Stimulated activated CD8-positive, alpha-beta memory T cell treated with anti-CD3 and anti-CD28 coated beads, Interleukin-7, amount 100 ng/mL, for 4 hours (primary cell): ENCODE measurements around the gene CD300A.
"Not testable (repeated sequence)": the region's sequence is repeated elsewhere in the genome, so short reads cannot be mapped to it uniquely, and the experiment has no call there.

Experiments
- DNase-seq, 2 donors: peaks; one replicate each; pipeline ENCODE4 v3.0.0-alpha.2; 2020; ENCODE audit warnings: low read depth in 2 of 2

The CD300A gene

DNA sequence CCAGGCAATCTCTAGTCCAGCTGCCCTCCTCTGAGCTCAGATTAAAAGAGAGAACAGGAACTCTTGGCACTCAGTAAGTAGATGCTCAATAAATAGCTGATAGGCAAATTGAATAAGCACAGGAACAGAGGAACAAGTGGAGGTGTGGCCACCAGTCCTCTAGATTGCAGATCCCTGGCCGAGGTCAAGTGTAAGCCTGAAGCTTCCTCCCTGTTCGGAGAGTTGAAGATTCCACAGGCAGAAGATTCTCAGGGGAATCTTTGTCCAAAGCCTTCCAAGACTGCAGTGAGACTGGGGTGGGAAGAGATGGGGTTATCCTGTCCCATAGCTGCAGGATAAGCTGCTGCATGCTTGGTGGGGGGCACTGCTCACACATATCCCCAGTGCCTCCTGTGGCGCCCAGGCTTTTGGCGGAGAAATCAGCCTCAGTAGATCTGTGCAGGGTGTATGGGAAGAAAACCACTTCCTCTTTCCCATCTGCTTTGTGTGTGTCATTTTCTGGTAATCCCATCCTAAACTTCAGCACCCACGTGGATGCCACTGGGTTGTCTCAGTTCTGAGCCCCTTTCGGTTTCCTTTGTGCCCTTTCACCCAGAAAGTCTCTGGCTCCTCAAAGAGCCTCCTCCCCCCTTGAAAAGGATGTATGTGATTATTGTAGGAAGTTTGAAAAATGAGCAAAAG, 12.1 kb downstream of the CD300A start:
- DNase-seq: no peak

DNA sequence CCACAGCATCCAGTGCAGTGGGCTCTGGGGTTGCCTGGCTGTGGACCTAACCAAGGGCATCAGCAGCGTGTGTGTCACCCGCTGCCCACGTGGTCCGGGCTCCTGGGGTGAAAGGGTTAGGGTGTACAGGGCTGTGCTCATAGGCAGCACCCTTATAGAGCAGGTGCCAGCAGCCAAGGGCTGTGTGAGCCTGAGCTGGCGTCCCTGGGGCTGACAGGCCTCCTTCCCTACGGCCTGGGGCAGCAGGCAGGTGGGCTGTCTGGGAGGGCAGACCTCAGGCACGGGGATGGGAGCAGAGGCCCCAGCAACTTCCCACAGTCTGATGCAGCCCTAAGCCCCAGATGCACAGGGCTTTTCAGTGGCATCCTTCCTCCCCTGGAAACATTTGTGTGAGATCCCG, 13.9 kb downstream of the CD300A start:
- DNase-seq: no peak

DNA sequence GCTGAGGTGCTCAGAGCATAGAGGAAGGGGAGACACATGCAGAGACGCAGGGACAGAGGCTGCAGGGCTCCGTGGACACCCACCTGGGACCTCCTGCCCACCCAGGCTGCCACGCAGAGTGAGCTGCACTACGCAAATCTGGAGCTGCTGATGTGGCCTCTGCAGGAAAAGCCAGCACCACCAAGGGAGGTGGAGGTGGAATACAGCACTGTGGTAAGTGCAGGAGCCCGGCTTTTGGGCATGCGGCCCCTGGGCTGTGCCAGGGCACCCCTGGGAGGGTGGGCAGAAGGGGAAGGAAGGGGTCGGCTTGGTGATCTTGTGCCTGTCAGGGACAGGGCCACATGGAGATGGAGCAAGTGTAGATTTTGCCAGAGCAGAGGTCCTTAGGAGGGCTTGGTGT, 15.2 kb downstream of the CD300A start:
- DNase-seq: no peak

DNA sequence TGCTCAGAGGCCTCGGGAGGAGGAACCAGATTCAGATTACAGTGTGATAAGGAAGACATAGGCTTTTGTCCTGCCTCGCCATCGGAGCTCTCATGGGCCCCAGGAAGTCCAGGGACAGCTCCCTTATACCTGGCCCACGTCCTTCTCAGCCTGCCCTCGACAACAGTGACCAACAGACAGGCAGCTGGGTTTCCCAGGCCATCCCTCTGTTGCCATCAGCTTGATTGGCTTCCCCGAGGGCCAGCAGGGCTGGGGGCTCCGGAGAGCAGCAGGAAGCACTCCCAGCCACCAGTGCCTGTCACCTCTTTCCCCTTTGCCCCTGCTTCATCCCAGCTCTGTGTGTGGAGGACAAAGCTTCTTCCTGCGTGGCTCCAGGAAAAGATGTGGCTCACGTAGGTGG, 17.6 kb downstream of the CD300A start:
- DNase-seq: no peak

DNA sequence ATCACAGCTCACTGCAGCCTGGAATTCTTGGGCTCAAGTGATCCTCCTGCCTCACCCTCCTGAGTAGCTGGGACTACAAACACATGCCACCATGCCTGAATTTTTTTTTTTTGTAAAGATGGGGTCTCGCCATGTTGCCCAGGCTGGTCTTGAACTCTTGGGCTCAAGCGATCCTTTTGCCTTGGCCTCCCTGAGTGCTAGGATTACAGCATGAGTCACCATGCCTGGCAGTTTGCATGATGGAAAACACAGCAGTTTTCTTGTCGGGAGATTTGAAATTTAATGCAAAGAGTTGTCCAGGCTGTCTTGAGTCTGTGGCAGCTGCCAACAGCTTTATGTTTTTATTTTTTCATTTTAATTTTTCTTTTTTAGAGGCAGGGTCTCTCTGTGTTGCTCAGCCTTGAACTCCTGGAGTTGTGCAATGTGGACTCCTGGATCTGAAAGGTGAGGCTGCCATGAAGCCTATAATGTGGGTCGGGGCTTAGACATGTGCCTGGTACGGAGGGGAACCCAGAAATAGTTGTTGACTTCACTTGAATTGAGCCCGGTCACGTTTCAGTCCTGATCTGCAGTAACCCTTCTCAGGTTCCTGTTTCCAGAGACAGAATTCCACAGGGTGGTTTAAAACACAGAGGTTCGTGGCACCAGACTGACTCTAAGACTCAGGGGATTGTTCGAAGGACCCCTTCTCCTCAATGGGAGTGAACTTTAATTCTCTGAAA, 18.7 kb downstream of the CD300A start:
- no peak for DNase-seq

DNA sequence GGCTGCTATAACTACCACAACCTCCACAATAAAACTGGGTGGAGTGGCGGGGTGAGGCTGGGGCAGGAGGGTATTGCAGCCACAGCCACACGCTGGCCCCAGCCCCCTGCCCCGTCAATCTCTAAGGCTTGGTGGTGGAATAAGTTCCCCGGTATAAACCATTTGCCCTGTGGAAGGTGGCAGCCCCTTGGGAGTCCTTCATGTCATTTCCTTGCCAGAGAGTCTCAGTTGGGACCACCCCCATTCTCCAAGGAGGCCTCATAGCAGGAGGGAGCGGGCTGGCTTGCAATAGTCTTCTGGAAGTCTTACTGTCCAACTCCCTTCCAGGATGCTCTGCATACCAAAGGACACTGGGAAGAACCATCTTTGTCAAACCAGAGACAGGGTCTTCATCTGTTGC, 19.4 kb downstream of the CD300A start:
- DNase-seq: no peak

DNA sequence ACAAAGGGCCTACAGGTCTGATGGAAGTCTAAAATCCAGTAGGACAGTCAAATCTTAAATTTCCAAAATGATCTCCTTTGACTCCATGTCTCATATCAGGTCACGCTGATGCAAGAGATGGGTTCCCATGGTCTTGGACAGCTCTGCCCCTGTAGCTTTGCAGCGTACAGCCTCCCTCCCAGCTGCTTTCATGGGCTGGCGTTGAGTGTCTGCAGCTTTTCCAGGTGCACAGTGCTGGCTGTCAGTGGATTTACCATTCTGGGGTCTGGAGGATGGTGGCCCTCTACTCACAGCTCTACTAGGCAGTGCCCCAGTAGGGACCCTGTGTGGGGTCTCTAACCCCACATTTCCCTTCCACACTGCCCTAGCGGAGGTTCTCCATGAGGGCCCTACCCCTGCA, 21.8 kb downstream of the CD300A start:
- not testable (repeated sequence) for DNase-seq

DNA sequence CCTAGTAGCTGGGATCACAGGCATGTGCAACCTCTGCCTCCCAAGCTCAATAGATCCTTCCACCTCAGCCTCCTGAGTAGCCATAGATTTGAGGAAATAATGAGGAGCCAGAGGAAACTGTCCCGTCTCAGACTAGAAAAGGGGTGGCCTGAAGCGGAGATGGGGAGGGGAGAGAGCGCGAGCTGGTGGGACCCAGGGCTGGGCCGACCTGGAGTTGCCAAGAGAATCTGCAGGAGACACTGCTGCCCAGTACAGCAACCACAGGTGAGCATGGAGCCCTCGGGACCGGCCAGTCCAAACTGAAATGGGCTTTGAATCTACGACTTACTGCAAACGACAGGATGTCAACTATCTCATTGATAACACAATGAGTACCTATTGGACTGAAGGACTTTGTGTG, 24.3 kb downstream of the CD300A start:
- no peak for DNase-seq

DNA sequence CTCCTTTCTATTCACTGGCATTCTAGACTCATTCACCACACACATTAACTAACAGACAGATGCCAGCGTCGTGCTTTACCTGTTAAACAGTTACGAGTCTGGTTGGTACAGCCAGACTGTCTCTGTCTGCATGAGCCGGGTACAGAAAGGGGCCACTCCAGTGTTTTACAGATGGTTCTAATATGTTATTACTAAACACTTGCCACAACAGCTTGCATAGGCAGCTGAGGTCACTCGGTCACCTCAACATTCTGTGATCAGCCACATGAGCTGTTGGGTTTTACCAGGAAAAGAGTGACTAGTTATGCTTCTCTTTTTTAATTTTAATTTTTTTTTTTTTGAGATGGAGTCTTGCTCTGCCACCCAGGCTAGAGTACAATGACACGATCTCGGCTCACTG, 25.2 kb downstream of the CD300A start:
- DNase-seq: no peak

DNA sequence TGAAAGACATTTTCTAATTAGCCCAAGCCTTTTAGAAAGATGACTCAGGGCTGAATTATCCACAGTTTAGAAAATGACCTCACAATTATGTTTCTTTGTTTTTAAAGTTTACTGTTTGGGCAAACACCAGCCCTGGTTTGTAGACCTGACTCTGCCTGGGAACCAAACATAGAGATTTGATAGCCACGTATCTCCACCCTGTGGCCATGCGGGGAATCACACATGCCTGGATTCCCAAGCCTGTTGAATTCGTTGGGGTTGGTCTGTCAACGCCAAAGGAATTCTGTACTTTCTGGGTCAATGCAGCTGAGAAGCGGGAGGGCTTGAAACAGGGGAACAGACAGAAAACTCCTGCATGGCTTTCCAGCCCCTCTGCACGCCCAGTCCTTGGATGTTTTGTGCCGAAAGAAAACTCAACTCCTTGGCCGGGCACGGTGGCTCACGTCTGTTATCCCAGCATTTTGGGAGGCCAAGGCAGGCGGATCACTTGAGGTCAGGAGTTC, 26.9 kb downstream of the CD300A start:
- DNase-seq: no peak

DNA sequence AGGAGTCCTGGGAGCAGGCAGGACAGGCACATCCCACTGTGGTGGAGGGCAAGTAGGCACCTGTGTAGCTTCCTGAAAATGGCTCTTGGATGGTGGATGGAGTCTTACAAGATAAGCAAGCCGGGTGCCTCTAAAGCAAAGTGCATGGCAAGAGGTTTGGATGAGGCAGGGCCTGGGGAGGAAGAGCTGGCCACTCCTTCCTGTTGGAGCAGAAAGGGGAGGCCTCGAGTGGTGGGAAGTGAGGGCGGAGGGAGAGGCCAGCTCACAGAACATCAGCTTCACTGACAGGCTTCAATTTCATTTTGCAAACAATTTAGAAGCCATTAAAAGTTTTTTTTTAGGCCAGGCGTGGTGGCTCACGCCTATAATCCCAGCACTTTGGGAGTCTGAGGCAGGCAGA, 31.0 kb downstream of the CD300A start:
- DNase-seq: no peak

DNA sequence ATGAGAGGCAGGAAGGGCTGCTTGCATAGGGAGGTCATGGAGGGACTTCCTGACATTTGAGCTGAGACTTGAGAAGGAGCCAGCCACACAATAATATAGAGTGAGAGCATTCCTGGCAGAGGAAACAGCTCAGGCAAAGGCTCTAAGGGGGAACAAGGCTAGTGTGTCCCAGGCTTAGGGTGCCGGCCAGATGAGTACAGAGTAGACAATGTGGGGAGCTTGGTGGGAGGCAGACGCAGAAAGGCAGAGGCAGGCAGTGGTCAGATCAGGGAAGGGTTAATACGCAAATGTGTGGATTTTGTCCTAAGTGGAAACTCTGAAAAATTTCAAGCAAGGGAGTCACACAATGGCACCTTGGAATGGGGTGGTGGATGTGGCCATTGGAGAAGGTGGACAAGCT, 33.6 kb downstream of the CD300A start:
- no peak for DNase-seq

DNA sequence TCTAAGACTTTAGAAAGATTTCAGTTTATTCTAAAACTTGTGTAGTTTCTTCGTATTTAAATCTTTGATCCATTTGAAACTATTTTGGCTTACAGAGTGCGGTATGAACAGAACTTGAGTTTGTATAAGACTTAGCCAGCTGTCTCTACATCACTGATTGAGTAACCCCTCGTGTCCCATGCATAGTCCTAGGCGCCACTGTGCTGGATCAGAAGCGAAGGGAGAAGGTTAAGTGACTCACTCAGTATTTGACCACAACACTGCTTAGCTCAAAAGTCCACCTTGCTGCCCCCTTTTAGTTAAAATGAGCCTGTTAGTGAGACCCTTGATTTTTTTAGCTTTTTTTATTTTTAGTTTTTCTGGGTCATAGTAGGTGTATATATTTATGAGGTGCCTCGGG, 36.4 kb downstream of the CD300A start:
- DNase-seq: no peak

DNA sequence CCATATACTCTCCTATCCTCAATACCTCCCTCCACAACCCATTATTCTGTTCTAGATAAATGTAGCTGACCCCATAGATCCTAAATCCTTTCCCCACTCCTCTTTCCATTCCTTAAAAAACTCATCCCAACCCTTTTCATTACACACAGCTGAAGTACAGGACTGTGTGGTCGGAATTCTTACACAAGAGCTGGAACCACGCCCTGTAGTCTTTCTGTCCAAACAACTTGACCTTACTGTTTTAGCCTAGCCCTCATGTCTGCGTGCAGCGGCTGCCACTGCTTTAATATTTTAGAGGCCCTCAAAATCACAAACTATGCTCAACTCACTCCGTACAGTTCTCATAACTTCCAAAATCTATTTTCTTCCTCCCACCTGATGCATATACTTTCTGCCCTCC, 37.5 kb downstream of the CD300A start:
- not testable (repeated sequence) for DNase-seq

DNA sequence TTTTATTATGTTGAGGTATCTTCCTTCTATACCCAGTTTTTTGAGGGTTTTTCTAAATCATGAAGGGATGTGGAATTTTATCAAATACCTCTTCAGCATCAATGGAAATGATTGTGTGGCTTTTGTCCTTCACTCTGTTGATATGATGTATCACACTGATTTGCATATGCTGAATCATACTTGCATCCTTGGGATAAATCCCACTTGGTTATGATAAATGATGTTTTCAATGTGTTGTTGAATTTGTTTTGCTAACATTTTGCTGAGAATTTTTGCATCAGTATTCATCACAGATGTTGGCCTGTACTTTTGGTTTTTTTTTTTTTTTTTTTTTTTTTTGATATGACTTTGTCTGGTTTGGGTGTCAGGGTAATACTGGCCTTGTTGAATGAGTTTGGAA, 41.7 kb downstream of the CD300A start:
- no peak for DNase-seq

DNA sequence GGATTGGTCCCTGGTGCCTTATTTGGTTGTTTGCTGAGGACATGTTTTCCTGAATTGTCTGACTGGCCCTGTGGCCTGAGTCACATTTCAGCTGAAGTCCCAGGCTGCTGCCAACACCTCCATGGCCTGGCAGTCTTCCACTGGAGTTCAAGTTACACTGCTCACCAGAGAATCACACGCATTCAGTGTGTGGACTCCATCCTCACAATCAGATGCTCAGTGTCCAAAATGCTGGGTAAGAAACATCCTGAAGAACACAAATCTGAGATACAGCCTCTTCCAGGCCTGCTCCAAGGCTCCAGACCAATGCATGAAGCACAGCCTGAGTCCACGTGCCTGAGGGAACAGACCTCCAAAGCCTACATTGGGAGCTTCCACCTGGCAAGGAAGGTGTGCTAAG, 45.6 kb downstream of the CD300A start:
- no peak for DNase-seq

DNA sequence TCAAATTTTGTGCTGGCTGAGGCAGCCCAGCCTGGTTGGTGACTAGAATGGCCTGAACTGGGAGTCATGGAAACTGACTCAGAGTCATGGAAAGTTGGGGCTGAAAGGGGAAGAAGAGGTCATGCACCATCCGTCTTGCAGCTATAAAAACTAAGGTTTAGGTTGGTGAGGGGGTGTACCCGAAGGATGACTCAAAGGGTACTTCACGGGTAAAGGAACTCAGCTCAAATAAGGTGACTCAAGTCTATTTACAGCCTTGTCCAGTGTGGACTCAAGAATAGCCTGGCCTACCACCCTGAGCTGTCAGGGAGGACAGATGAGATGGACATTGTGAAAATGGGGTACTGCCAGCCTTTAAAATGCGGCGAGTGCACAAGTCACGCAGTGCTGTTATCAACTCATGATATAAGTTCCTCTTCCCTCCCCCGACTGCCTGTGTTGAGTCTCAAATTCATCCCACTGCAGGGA, 46.2 kb downstream of the CD300A start:
- DNase-seq: no peak

DNA sequence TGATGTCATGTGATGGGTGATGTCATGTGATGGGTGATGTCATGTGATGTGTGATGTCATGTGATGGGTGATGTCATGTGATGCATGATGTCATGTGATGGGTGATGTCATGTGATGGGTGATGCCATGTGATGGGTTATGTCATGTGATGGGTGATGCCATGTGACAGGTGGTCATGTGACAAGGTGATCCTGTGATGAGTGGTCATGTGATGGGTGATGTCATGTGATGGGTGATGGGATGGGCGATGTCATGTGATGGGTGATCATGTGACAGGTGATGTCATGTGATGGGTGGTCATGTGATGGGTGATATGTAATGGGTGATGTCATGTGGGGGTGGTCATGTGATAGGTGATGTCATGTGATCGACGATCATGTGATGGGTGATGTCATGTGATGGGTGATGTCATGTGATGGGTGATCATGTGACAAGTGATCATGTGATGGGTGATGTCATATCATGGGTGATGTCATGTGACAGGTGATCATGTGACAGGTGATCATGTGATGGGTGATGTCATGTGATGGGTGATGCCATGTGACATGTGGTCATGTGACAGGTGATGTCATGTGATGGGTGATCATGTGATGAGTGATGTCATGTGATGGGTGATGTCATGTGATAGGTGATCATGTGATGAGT, 47.7 kb downstream of the CD300A start:
- DNase-seq: peak in 1 of 2 donors; percentile 22

DNA sequence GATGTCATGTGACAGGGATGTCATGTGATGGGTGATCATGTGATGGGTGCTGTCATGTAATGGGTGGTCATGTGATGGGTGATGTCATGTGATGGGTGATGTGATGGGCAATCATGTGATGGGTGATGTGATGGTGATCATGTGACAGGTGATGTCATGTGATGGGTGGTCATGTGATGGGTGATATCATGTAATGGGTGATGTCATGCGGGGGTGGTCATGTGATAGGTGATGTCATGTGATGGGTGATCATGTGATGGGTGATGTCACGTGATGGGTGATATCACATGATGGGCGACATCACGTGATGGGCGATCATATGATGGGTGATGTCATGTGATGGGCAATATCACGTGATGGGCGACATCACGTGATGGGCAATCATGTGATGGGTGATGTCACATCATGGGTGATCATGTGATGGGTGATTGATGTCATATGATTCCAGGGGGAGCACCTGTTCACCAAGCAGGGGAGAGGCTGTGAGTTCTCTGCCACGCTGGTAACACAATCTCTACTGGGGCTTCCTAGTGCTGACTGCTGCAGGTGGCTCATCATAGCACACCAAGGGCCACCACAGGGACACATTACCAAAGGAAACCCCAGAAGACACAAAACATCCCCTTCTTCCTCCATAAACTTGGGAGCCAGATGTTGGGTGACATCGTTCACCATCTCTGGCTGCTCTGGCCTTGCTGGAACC, 48.3 kb downstream of the CD300A start:
- peak in 1 of 2 donors; percentile 13 for DNase-seq

DNA sequence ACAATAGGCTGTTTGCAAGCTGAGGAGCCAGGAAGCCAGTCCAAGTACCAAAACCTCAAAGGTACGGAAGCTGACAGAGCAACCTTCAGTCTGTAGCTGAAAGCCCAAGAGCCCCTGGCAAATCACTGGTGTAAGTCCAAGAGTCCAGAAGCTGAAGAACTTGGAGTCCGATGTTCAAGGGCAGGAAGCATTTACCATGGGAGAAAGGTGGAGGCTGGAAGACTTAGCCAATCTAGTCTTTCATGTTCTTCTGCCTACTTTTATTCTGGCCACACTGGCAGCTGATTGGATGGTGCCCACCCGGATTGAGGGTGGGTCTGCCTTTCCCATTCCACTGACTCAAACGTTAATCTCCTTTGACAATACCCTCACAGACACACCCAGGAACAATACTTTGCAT, 49.5 kb downstream of the CD300A start:
- DNase-seq: no peak

DNA sequence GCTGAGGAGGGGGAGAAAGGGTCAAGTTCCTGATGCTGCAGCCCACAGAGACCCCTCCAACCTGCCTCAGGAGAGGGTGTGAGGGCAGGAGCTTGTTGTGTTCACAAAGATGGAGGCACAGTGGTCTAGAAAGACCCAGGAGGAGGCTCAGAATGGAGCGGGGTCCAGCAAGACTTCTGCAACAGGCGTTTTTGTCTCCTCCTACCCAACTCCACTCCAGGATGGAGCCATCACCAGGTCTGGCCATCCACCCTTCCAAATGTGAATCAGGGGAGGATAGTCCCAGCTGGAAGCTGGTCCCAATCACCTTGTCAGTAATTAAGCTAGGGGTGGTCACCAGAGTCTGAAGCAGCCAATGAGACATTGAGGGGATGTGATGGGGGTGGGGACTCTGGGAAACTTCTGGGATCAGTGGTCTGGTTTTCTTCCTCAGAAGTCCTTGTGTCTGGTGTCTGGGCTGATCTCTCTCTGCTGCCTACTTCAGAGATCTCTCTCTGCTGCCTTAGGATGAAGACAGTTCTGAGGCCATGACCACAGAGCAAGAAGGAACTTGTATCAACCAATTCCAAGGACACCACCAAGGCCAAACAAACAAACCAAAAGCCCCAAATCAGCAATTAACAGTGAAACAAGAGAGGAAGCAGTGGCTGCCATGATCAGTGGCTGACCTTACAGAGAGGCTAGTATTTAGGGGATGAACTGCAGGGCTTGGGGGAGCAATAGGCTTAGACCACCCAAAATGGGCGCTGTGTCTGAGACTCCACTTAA, 50.3 kb downstream of the CD300A start:
- no peak for DNase-seq
